Retina (tissue), 1 donor: ENCODE results near the gene PLEKHG5.
"Not testable (repeated sequence)": the region's sequence is repeated elsewhere in the genome, so short reads cannot be mapped to it uniquely, and the experiment has no call there.

ENCODE experiments used
- DNase-seq: peaks from one replicate; pipeline ENCODE4 v3.0.0-alpha.2; 2016

The PLEKHG5 gene

GRCh38 chr1:6495540-6496364, 4.3 kb upstream of the PLEKHG5 start:
- DNase-seq = no peak

- DNase-seq = no peak
Measured at GRCh38 chr1:6495041-6495441, 3.6 kb upstream of the PLEKHG5 start.

GRCh38 chr1:6494627-6495026, 3.2 kb upstream of the PLEKHG5 start:
- DNase-seq = no peak

- DNase-seq = not testable (repeated sequence)
Measured at GRCh38 chr1:6493834-6494223, 2.4 kb upstream of the PLEKHG5 start.

- DNase-seq = no peak
Measured at GRCh38 chr1:6491966-6492365, 499 bp upstream of the PLEKHG5 start.

- DNase-seq = no peak
Measured at GRCh38 chr1:6491081-6491449, 402 bp downstream of the PLEKHG5 start.

GRCh38 chr1:6490181-6491080, 1.0 kb downstream of the PLEKHG5 start:
- peak; percentile 81 for DNase-seq

GRCh38 chr1:6489799-6490180, 1.7 kb downstream of the PLEKHG5 start:
- DNase-seq = peak; percentile 86

GRCh38 chr1:6489383-6489765, 2.1 kb downstream of the PLEKHG5 start:
- no peak for DNase-seq

GRCh38 chr1:6488602-6489382, 2.7 kb downstream of the PLEKHG5 start:
- no peak for DNase-seq

GRCh38 chr1:6487804-6488484, 3.5 kb downstream of the PLEKHG5 start:
- DNase-seq = no peak

- DNase-seq = peak; percentile 90
Measured at GRCh38 chr1:6486433-6487011, 4.9 kb downstream of the PLEKHG5 start.

- peak; percentile 52 for DNase-seq
Measured at GRCh38 chr1:6485168-6486101, 6.0 kb downstream of the PLEKHG5 start.

- no peak for DNase-seq
Measured at GRCh38 chr1:6484826-6485167, 6.7 kb downstream of the PLEKHG5 start.

GRCh38 chr1:6483761-6484117, 7.7 kb downstream of the PLEKHG5 start:
- no peak for DNase-seq

GRCh38 chr1:6483017-6483760, 8.3 kb downstream of the PLEKHG5 start:
- DNase-seq = no peak

- DNase-seq = no peak
Measured at GRCh38 chr1:6481820-6482219, 9.6 kb downstream of the PLEKHG5 start.

GRCh38 chr1:6477039-6477820, 14.2 kb downstream of the PLEKHG5 start:
- DNase-seq = no peak

GRCh38 chr1:6476483-6476882, 15.0 kb downstream of the PLEKHG5 start:
- no peak for DNase-seq
